Heart left ventricle (tissue), 16 donors: Measurements from ENCODE around the gene SAP30L. TPM values are rescaled to one million over a fixed set of nuclear protein-coding genes. Genes with fewer than 3 reads are reported as not detected.

ENCODE experiments used
- ATAC-seq, 4 donors: fragments of 200-7000 bp; cut with Tn5 transposase; one replicate each; pipeline ENCODE4 v1.9.1; 2020 to 2022; ENCODE audit warnings: moderate library complexity in 4 of 4, mild to moderate bottlenecking in 3 of 4, moderate number of reproducible peaks in 1 of 4
- DNase-seq, 5 donors: peaks; one replicate each; pipeline ENCODE4 v3.0.0-alpha.2; 2020
- H3K27ac ChIP-seq, 12 donors: fragments of 200-600 bp; sonication (generic) in 4 of 12; one replicate each; pipeline versions ENCODE4 v1.5.0 to v1.8.0; 2016 to 2022; ENCODE audit warnings: mild to moderate bottlenecking in 2 of 12
- H3K27me3 ChIP-seq, 9 donors: fragments of 200-600 bp; sonication (generic) in 2 of 9; one replicate each; pipeline versions ENCODE4 v1.5.1 to v1.8.0; 2016 to 2022; ENCODE audit warnings: mild to moderate bottlenecking in 3 of 9
- H3K36me3 ChIP-seq, 9 donors: fragments of 200-600 bp; sonication (generic) in 2 of 9; one replicate each; pipeline versions ENCODE4 v1.5.0 to v1.8.0; 2018 to 2022; ENCODE audit warnings: mild to moderate bottlenecking in 2 of 9
- H3K4me1 ChIP-seq, 12 donors: fragments of 200-600 bp; sonication (generic) in 4 of 12; one replicate each; pipeline versions ENCODE4 v1.5.0 to v1.8.0; 2016 to 2022; ENCODE audit warnings: mild to moderate bottlenecking in 3 of 12
- H3K4me3 ChIP-seq, 12 donors: fragments of 200-600 bp; sonication (generic) in 4 of 12; one replicate each; pipeline versions ENCODE4 v1.5.0 to v1.8.0; 2017 to 2022; ENCODE audit warnings: mild to moderate bottlenecking in 9 of 12, moderate library complexity in 4 of 12
- H3K9me3 ChIP-seq, 12 donors: fragments of 200-600 bp; sonication (generic) in 4 of 12; one replicate each; pipeline versions ENCODE4 v1.5.0 to v1.8.0; 2016 to 2022; ENCODE audit warnings: mild to moderate bottlenecking in 1 of 12
- CTCF ChIP-seq, 12 donors: fragments of 200-600 bp; sonication (generic) in 4 of 12; IDR thresholded peaks; one replicate each; pipeline versions ENCODE4 v1.5.0 to v1.8.0; 2018 to 2022; ENCODE audit warnings: antibody characterized with exemption in 12 of 12, mild to moderate bottlenecking in 5 of 12
- POLR2A ChIP-seq, 2 donors: fragments of 450-650 bp; IDR thresholded peaks; one replicate each; pipeline ENCODE4 v1.6.1; 2017; ENCODE audit warnings: antibody characterized with exemption in 2 of 2, mild to moderate bottlenecking in 2 of 2, moderate library complexity in 2 of 2
- WGBS, 4 donors: extraction: QIAGEN DNeasy Blood & Tissue Kit in 2 of 4; methylation state at CpG; one replicate each; pipeline versions ENCODE4 v1.1.5 to v1.1.7; 2013 to 2018; 5-methylcytosine and 5-hydroxymethylcytosine counted together
- intact Hi-C, 10 donors: fragments of 100-400 bp; cut with DNase I; formaldehyde crosslinking; loops; one replicate each; pipeline versions ENCODE4 v1.11.1 to v1.14.2; 2022
- polyA plus RNA-seq, 2 donors: library from polyadenylated mRNA; stranded (reverse); fragments of 200-250 nt; gene quantifications; one replicate each; pipeline ENCODE4 v1.2.3, GENCODE V29; 2013
- total RNA-seq, 9 donors: library from RNA; depleted of rRNA in 2 of 9; stranded (reverse); fragments of >200 nt in 2 of 9; fragmentation: NEBNext Ultra II Directional in 3 of 9; extraction: Animal tissue kit (Norgen Biotek cat#: 25700) in 3 of 9; gene quantifications; one replicate each; pipeline versions ENCODE4 v1.1.0 to v1.2.4, GENCODE V29; 2016 to 2023
- donor health status: ischemic (EF 13 %, LVEDD 7.1; RV severe dilation, severe dysfunction).
- donor health status: healthy with polysubstance abuse.
- donor health status: DM: no; HTN: yes; CAD: no.
- donor health status: DM: no; HTN: no; CAD: no.
- donor health status: ischemic (EF 25% LVEDD 6.9; RV normal size, moderate dysfunction).
- donor health status: ischemic (EF 25% LVEDD 5.7; RV mildly dilated, moderate dysfunction).
- donor health status: healthy.
- donor health status: DM: yes; HTN: yes; CAD: no.
- donor health status: ischemic (EF 35%, LVEDD 5.7; RV mildly dilated, moderate dysfunction).
- donor health status: nonischemic (EF 11% LVEDD 7.7; RV severe dilation, severe dysfunction).
- donor health status: DM: yes; HTN: yes; CAD: no.
- donor health status: PGD.
- donor health status: ischemic (EF 29% LVEDD 5.4; RV normal size, mild dysfunction).
- donor health status: nonischemic (EF 23%, LVEDD 6.1; RV moderate dilation, normal function).

The SAP30L gene
- total and polyA plus RNA-seq, 11 donors = 19.7 to 55.5 (median 37.4) TPM

- no peak for DNase-seq
- 89 to 93% (median 92%) methylated on average over 4 of the region's 4 CpGs for WGBS, 4 donors
- Histone ChIP-seq H3K27me3 (no peaks in the 10 kb centered on the region), H3K4me1 (no peaks in the 10 kb centered on the region), H3K27ac (no peak overlapping the region), H3K36me3 (peaks cover 0 to 19% (median 7%) of the 10 kb centered on the region in 9 donors), H3K4me3 (no peak overlapping the region), H3K9me3 (no peaks in the 10 kb centered on the region)
- no peak for ATAC-seq
- TF ChIP-seq CTCF (IDR thresholded peaks at IDR 0.05) (no peak), POLR2A (IDR thresholded peaks at IDR 0.05) (no peak)
- intact Hi-C loops = no loop called here
Observed at GRCh38 chr5:154430961-154431630, 14.7 kb upstream of the SAP30L start.

GRCh38 chr5:154435226-154435625 is 10.6 kb upstream of the SAP30L start:
- no peak for ATAC-seq
- no peak for DNase-seq
- H3K4me1 ChIP-seq = no peaks in the 10 kb centered on the region
- H3K27ac ChIP-seq = no peak overlapping the region
- 93 to 99% (median 98%) methylated on average over 3 of the region's 3 CpGs for WGBS, 4 donors
- no peaks in the 10 kb centered on the region for H3K27me3 ChIP-seq
- peaks cover 0 to 60% (median 40%) of the 10 kb centered on the region in 9 donors for H3K36me3 ChIP-seq
- intact Hi-C loops = no loop called here
- no peaks in the 10 kb centered on the region for H3K9me3 ChIP-seq
- no peak overlapping the region for H3K4me3 ChIP-seq
- no peak for TF ChIP-seq POLR2A (IDR thresholded peaks at IDR 0.05)
- TF ChIP-seq CTCF (IDR thresholded peaks at IDR 0.05) = no peak

GRCh38 chr5:154437281-154437965 is 8.4 kb upstream of the SAP30L start:
- intact Hi-C loops = no loop called here
- ATAC-seq (no peak), DNase-seq (no peak)
- Histone ChIP-seq H3K27me3 (no peaks in the 10 kb centered on the region), H3K9me3 (no peaks in the 10 kb centered on the region), H3K36me3 (peaks cover 0 to 81% (median 61%) of the 10 kb centered on the region in 9 donors), H3K4me1 (peaks cover 0 to 5% (median 0%) of the 10 kb centered on the region in 12 donors), H3K4me3 (no peak overlapping the region), H3K27ac (no peak overlapping the region)
- TF ChIP-seq CTCF (IDR thresholded peaks at IDR 0.05) (no peak), POLR2A (IDR thresholded peaks at IDR 0.05) (no peak)
- 89 to 91% (median 90%) methylated on average over 5 of the region's 5 CpGs for whole genome bisulfite sequencing, 4 donors

GRCh38 chr5:154440540-154440939 is 5.3 kb upstream of the SAP30L start:
- no peak overlapping the region for H3K27ac ChIP-seq
- no peaks in the 10 kb centered on the region for H3K9me3 ChIP-seq
- intact Hi-C loops = loop anchor here in 1 of 10 donors (10.0 kb wide), 1 partner anchor 466 kb away; no protein-coding TSS in a partner anchor
- H3K4me1 ChIP-seq = peaks cover 0 to 16% (median 7%) of the 10 kb centered on the region in 12 donors
- DNase-seq (no peak), ATAC-seq (no peak)
- peaks cover 0 to 75% (median 62%) of the 10 kb centered on the region in 9 donors for H3K36me3 ChIP-seq
- 82 to 92% (median 90%) methylated on average over 5 of the region's 5 CpGs for WGBS, 4 donors
- no peaks in the 10 kb centered on the region for H3K27me3 ChIP-seq
- H3K4me3 ChIP-seq = no peak overlapping the region
- TF ChIP-seq POLR2A (IDR thresholded peaks at IDR 0.05) (no peak), CTCF (IDR thresholded peaks at IDR 0.05) (no peak)
